NCI-H1092 treated with DMSO at 0.1 percent for 48 hours (cell line): ENCODE measurements around the gene AMBRA1.

Source experiments
- DNase-seq: peaks from one replicate; lab custom pipeline; 2025; lab: John Stamatoyannopoulos, UW

The AMBRA1 gene

GRCh38 chr11:46475051-46475925 is 118.5 kb downstream of the AMBRA1 start:
- no peak for DNase-seq

GRCh38 chr11:46472662-46472994 is 121.2 kb downstream of the AMBRA1 start:
- no peak for DNase-seq

- DNase-seq = no peak
These were observed 121.7 kb downstream of the AMBRA1 start for GRCh38 chr11:46471943-46472661.

- DNase-seq = no peak
These were observed 123.9 kb downstream of the AMBRA1 start for GRCh38 chr11:46469926-46470325.

- no peak for DNase-seq
These were observed 128.1 kb downstream of the AMBRA1 start for GRCh38 chr11:46465683-46466082.

- DNase-seq = no peak
These were observed 130.0 kb downstream of the AMBRA1 start for GRCh38 chr11:46463701-46464421.

GRCh38 chr11:46461461-46461927 is 132.3 kb downstream of the AMBRA1 start:
- DNase-seq = no peak

GRCh38 chr11:46458491-46458890 is 135.3 kb downstream of the AMBRA1 start:
- DNase-seq = no peak

GRCh38 chr11:46457659-46458424 is 136.0 kb downstream of the AMBRA1 start:
- DNase-seq = no peak

GRCh38 chr11:46457021-46457420 is 136.8 kb downstream of the AMBRA1 start:
- DNase-seq = no peak

- peak; percentile 47 for DNase-seq
These were observed 137.4 kb downstream of the AMBRA1 start for GRCh38 chr11:46456269-46457001.

GRCh38 chr11:46455834-46456233 is 138.0 kb downstream of the AMBRA1 start:
- DNase-seq = no peak

GRCh38 chr11:46452918-46453517 is 140.8 kb downstream of the AMBRA1 start:
- no peak for DNase-seq

GRCh38 chr11:46451759-46452158 is 142.1 kb downstream of the AMBRA1 start:
- peak; percentile 18 for DNase-seq

GRCh38 chr11:46450846-46451477 is 142.9 kb downstream of the AMBRA1 start:
- DNase-seq = peak; percentile 15

GRCh38 chr11:46447544-46447943 is 146.3 kb downstream of the AMBRA1 start:
- no peak for DNase-seq

- peak; percentile 78 for DNase-seq
These were observed 147.7 kb downstream of the AMBRA1 start for GRCh38 chr11:46445920-46446771.

- no peak for DNase-seq
These were observed 148.5 kb downstream of the AMBRA1 start for GRCh38 chr11:46445192-46445919.

- DNase-seq = no peak
These were observed 149.5 kb downstream of the AMBRA1 start for GRCh38 chr11:46444305-46444704.
